HTERT RPE-1 (cell line): ENCODE data around the gene KIF16B.

Experiments
- in situ Hi-C: fragments of 300-500 bp; cut with MboI; formaldehyde crosslinking; loops from 4 replicates; pipeline ENCODE4 v1.14.3; 2020; ENCODE audit warnings: low sequenced_read_pairs

The KIF16B gene

GRCh38 chr20:16366529-16366928, 206.7 kb downstream of the KIF16B start:
- in situ Hi-C loops: no loop called here

DNA sequence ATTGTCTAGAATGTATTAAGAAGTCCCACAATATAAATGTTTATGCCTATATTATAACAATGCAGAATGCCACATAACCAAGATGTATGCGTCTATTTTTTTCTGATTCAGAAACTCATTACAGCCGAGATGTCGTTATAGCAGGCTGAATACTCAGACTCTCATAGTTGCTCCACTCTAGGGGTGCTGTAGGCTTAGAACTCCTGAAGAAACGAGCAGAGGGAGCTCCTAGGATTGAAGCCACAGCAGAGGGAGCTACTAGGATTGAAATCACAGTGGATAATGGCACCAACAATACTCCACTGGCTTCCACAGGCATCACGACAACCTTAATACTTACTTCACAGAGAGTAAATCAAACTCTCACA, 208.9 kb downstream of the KIF16B start:
- in situ Hi-C loops: no loop called here

- in situ Hi-C loops: no loop called here
These were observed 209.5 kb downstream of the KIF16B start for GRCh38 chr20:16363506-16364319.

DNA sequence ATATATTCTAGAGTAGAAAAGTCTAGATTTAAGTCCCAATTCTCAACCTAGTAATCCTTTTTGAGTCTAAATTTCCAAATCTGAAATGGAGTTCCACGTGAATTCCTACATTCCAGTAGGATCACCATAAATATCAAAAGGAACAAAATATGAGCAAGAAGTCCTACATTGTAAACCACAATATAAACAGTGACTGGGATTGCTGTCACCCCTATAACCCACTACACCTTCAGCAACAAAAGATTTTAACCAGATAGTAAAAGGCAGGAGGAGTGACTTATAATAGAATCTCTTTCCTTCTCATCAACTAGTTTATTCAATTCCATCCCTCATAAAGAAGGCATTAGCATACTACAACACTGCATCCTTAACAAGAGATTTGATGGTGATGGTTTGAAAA, 210.6 kb downstream of the KIF16B start:
- in situ Hi-C loops: no loop called here

DNA sequence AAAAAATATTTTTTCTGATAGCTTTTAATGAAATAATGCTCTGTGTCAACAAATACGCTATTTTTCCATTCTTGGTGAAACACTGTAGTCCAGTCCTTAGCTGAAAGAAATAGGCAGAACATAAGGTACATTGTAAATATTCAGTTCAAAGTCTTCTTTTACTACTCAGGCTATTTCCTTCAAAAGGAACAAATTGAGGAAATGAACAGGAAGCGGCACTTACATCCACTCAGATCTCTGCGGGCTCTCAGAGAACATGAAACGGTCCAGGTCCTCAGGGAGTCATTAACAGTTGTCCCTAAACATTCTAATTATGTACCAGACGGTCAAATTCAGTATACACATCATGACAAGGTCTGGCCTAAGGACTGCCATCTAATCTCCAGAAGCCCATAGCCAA, 212.6 kb downstream of the KIF16B start:
- in situ Hi-C loops: no loop called here

GRCh38 chr20:16353417-16353781, 219.8 kb downstream of the KIF16B start:
- in situ Hi-C loops: no loop called here

GRCh38 chr20:16352751-16353416, 220.4 kb downstream of the KIF16B start:
- in situ Hi-C loops: no loop called here

GRCh38 chr20:16352321-16352720, 220.9 kb downstream of the KIF16B start:
- in situ Hi-C loops: no loop called here

DNA sequence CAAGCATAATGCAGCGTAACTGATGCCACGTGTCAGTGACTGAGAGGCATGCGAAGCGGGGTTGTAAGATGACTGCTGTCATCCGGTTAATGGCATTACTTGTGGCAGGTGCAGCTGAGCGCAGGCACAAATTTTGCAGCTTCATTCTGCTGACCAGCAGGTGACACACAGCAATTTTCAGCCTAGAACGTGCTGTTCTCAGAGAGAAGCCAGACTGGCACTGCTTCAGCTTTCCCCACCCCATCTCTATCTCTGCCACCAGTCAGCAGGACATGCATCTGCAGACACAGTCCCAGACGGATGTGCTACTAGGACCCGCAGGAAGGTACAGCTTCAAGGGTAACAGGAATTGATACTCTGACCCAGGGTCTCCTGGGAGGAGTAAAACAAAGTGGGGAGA, 221.8 kb downstream of the KIF16B start:
- in situ Hi-C loops: no loop called here

DNA sequence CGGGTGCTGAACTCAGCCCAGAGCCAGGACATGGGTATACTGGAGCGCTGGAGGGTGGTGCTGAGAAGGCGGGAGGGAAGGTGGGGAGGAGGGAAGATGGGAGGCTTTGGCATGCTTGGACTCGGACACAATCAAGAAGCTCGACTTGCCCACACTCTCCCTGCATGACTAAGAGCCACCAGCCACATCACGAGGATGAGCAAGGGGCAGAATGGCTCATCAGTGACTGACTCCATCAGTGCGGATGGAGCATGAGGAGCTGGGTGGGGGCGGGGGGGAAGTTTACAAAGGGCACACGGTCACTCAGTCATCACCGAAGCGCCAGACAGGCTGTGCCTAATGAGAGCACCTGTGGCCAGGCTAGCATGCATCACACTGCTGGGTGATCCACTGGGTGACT, 222.8 kb downstream of the KIF16B start:
- in situ Hi-C loops: no loop called here

- in situ Hi-C loops: no loop called here
These were observed 223.6 kb downstream of the KIF16B start for GRCh38 chr20:16349523-16350260.

- in situ Hi-C loops: no loop called here
These were observed 226.3 kb downstream of the KIF16B start for GRCh38 chr20:16346956-16347355.

GRCh38 chr20:16337707-16338106, 235.5 kb downstream of the KIF16B start:
- in situ Hi-C loops: no loop called here

GRCh38 chr20:16327606-16328005, 245.6 kb downstream of the KIF16B start:
- in situ Hi-C loops: no loop called here

GRCh38 chr20:16321291-16321690, 252.0 kb downstream of the KIF16B start:
- in situ Hi-C loops: no loop called here

GRCh38 chr20:16317445-16318362, 255.5 kb downstream of the KIF16B start:
- in situ Hi-C loops: no loop called here

DNA sequence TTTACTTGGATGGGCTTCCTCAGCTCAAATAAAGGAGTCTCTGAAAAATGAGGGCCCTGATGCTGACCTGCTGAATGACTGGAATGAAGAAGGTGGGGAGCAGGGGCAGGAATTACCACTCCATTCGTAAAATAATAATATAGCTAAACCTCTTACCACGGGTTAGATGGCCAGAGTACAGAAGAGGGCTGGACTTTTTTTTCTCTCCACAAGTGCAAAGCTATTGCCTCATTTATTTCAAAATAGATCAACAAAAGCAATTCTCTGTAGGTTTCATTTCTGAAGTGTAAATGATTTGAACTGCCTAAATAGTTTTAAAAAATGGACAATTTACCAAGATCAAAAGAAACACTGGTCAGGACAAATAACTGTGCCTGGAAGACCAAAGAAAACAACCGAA, 256.7 kb downstream of the KIF16B start:
- in situ Hi-C loops: no loop called here

DNA sequence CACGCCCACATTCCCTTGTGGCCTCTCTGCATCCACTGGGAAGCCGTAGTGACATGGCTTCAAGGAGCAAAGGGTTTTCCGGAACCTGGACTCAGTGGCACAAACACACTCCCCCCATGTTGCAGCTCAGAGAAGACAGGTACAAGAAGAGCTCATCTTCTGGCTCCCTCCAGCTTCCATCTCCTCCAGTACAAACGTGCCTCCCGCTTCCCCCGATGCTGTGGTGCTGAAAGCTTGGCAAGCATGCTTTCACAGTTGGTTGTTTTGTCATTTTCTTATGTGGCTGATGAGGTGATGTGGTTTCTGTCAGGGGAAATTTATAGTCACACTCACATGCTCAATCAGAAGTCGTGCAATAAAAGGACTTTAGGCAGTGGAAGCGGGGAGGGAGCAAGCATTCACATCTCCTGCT, 258.5 kb downstream of the KIF16B start:
- in situ Hi-C loops: no loop called here

GRCh38 chr20:16314320-16314719, 258.9 kb downstream of the KIF16B start:
- in situ Hi-C loops: no loop called here

GRCh38 chr20:16313917-16314316, 259.3 kb downstream of the KIF16B start:
- in situ Hi-C loops: no loop called here

DNA sequence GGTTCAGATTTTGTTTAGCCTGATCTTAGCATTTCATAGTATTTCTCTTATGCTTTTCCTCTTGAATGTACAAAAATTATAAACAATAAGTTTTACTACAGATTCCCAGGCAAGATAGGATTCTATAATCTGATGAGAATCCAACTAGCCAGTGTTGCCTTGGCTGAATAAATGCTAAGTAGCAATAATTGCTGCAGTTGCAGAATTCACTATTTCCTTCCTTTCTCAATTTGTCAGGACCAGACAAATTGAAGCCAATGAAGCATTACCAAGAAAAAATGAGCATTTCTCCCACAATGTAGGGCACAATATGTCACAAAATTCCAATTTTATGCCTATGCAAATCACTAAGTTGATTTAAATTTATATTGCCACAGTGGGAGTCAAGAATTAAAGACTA, 260.2 kb downstream of the KIF16B start:
- in situ Hi-C loops: no loop called here
